ENCODE results near the gene IL1RAPL1. TPM values are rescaled to one million over a fixed set of nuclear protein-coding genes. Genes with fewer than 3 reads are reported as not detected.

The IL1RAPL1 gene
- total and polyA plus RNA-seq, 8 donors = 0.60 to 1.4 (median 0.95) TPM; not detected in 2

GRCh38 chrX:29690061-29690460, 1102.8 kb downstream of the IL1RAPL1 start:
- intact Hi-C loops (cut with DNase I) = no loop called here
- H3K36me3 ChIP-seq = no peaks in the 10 kb centered on the region
- no peak overlapping the region for H3K4me3 ChIP-seq
- no peaks in the 10 kb centered on the region for H3K4me1 ChIP-seq
- no peak for ATAC-seq
- TF ChIP-seq, protein P1, sequence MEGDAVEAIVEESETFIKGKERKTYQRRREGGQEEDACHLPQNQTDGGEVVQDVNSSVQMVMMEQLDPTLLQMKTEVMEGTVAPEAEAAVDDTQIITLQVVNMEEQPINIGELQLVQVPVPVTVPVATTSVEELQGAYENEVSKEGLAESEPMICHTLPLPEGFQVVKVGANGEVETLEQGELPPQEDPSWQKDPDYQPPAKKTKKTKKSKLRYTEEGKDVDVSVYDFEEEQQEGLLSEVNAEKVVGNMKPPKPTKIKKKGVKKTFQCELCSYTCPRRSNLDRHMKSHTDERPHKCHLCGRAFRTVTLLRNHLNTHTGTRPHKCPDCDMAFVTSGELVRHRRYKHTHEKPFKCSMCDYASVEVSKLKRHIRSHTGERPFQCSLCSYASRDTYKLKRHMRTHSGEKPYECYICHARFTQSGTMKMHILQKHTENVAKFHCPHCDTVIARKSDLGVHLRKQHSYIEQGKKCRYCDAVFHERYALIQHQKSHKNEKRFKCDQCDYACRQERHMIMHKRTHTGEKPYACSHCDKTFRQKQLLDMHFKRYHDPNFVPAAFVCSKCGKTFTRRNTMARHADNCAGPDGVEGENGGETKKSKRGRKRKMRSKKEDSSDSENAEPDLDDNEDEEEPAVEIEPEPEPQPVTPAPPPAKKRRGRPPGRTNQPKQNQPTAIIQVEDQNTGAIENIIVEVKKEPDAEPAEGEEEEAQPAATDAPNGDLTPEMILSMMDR (IDR thresholded peaks at IDR 0.05) = no peak
- no peak overlapping the region for H3K27ac ChIP-seq
- no peak for DNase-seq
- H3K9me3 ChIP-seq = no peaks in the 10 kb centered on the region
- no peaks in the 10 kb centered on the region for H3K27me3 ChIP-seq

GRCh38 chrX:29691044-29691443, 1103.8 kb downstream of the IL1RAPL1 start:
- Histone ChIP-seq H3K27ac (no peak overlapping the region), H3K36me3 (no peaks in the 10 kb centered on the region), H3K4me3 (no peak overlapping the region), H3K27me3 (no peaks in the 10 kb centered on the region), H3K4me1 (no peaks in the 10 kb centered on the region), H3K9me3 (no peaks in the 10 kb centered on the region)
- DNase-seq (no peak), ATAC-seq (no peak)
- intact Hi-C loops (cut with DNase I) = no loop called here
- TF ChIP-seq, protein P1 (IDR thresholded peaks at IDR 0.05) = no peak

DNA sequence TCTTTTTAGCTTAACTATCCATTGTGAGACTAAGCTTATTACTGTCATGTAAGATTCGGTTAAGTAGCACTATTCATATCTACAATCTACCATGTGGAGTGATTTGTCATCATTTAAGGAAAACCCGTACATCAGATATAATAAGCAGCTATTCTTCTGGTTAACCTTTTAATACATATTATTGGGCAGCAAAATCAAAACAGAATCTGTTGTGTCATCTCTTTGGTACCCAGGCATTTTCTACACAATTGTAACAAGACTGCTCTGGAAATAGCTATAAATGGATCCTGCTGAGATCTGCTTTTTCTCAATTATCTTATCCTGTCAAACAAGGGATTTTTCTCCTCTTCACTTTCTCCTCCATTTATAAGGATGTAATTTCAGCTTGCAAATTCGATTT, 1106.7 kb downstream of the IL1RAPL1 start:
- no peak for ATAC-seq
- Histone ChIP-seq H3K9me3 (no peaks in the 10 kb centered on the region), H3K27me3 (no peaks in the 10 kb centered on the region), H3K27ac (no peak overlapping the region), H3K36me3 (no peaks in the 10 kb centered on the region), H3K4me1 (no peaks in the 10 kb centered on the region), H3K4me3 (no peak overlapping the region)
- no peak for DNase-seq
- TF ChIP-seq, protein P1 (IDR thresholded peaks at IDR 0.05) = no peak
- intact Hi-C loops (cut with DNase I) = no loop called here

DNA sequence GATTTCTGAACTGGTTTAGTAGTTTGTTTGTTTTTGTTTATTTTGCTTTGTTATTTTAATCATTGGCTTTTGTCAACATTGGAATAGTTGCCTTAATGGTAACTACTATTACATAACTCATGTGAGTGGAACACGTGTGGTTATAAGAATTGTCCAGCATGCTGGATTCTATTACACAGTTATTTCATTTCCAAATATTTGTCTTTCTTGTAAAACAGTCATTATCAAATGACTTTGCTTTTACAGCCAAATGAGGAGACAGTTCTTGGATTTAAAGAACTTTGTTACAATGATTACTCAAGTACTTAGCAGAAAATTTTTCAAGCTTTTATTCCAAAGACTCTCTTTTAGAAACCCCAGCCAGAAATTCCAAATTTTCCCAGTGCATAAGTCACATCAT, 1112.0 kb downstream of the IL1RAPL1 start:
- no peak for ATAC-seq
- H3K36me3 ChIP-seq = no peaks in the 10 kb centered on the region
- no peak overlapping the region for H3K4me3 ChIP-seq
- no peaks in the 10 kb centered on the region for H3K4me1 ChIP-seq
- peak in 2 of 4 donors; percentile 18 to 23 for DNase-seq
- H3K27ac ChIP-seq = no peak overlapping the region
- no peaks in the 10 kb centered on the region for H3K9me3 ChIP-seq
- intact Hi-C loops (cut with DNase I) = no loop called here
- no peaks in the 10 kb centered on the region for H3K27me3 ChIP-seq
- TF ChIP-seq, protein P1 (IDR thresholded peaks at IDR 0.05) = no peak

DNA sequence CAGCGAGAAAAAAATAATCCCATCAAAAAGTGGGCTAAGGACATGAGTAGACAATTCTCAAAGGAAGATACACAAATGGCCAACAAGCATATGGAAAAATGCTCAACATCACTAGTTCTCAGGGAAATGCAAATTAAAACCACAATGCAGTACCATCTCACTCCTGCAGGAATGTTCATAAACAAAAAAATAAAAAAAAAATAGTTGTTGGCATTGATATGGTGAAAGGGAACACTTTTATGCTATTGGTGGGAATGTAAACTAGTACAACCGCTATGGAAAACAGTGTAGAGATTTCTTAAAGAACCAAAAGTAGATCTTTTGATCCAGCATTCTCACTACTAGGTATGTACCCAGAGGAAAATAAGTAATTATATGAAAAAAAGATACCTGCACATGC, 1119.8 kb downstream of the IL1RAPL1 start:
- peaks cover 0 to 10% of the 10 kb centered on the region in 2 donors for H3K9me3 ChIP-seq
- TF ChIP-seq, protein P1 (IDR thresholded peaks at IDR 0.05) = no peak
- ATAC-seq (no peak), DNase-seq (no peak)
- no peaks in the 10 kb centered on the region for H3K27me3 ChIP-seq
- H3K27ac ChIP-seq = no peak overlapping the region
- no peak overlapping the region for H3K4me3 ChIP-seq
- intact Hi-C loops (cut with DNase I) = no loop called here
- no peaks in the 10 kb centered on the region for H3K4me1 ChIP-seq
- H3K36me3 ChIP-seq = no peaks in the 10 kb centered on the region
